GM18505 (cell line): Measurements from ENCODE around the gene CD28.
A peak's percentile ranks its signal among the peaks of the same experiment; 100 is the strongest.

Experiments used
- ATAC-seq: cut with Tn5 transposase; IDR thresholded peaks from one replicate; pipeline ENCODE4 v1.9.1; 2021; ENCODE audit not compliant: unreplicated experiment
- POLR2A ChIP-seq: IDR thresholded peaks from 4 replicates; pipeline ENCODE4 v1.6.1; 2011; ENCODE audit warnings: borderline replicate concordance; ENCODE audit not compliant: insufficient read depth, insufficient read length; ENCODE audit errors: extremely low read depth

Gene CD28

DNA sequence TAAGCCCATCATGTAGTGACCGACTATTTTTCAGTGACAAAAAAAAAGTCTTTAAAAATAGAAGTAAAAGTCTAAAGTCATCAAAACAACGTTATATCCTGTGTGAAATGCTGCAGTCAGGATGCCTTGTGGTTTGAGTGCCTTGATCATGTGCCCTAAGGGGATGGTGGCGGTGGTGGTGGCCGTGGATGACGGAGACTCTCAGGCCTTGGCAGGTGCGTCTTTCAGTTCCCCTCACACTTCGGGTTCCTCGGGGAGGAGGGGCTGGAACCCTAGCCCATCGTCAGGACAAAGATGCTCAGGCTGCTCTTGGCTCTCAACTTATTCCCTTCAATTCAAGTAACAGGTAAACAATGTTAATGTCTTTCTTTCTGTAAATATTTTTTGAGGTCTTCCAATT lies at the start of gene CD28:
Gene CD28 (plus strand): TSS at position 237 of the 400 bp plus-strand sequence. CDS start 58 bp downstream, at position 295.
- TF ChIP-seq POLR2A: peak; percentile 51
- peak; percentile 99 for ATAC-seq

DNA sequence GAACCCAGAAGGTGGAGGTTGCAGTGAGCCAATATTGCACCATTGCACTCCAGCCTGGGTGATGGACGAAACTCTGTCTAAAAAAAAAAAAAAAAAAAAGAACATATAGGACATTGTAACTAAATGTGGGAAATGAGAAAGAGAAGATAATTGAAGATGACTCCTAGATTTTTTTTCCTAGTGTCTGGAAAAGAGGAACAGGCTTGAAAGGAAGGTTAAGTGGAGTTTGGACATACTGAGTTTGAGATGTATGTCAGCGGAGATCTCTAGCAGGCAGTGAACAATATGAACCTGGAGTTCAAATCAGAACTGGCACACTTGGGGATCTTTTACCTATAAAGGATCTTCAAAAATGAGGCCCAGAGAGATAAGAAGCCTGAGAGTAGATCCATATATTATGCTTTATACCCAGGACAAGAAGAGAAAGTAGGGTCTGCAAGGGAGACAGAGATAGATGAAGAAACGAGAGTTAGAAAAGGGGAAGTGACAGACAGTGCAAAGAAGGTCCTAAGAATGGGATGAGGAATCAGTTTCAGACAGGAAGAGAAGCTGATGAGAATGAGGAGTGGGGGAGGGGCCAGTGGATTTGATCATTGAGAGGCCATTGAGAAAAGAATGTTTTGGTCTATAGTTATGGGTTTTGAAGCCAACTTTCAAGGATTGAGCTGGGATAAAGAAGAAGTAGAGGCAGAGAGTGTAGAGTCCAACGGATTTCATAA lies 46.9 kb upstream of the CD28 start:
- TF ChIP-seq POLR2A: no peak
- peak; percentile 80 for ATAC-seq

DNA sequence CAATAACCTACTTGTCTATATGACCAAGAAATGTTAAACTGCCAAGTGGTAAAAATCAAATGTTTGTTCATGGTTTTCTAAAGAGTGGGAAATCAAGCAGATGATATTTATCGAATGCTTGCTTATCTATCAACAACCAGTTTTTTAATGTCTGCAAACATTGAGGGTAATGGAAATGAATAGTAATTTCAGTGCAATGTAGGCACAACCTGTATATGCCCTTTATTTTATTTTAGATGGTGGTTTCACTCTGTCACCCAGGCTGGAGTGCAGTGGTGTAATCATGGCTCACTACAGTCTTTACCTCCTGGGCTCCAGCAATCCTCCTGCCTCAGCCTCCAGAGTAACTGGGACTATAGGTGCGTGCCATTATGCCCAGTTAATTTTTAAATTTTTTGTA lies 46.0 kb upstream of the CD28 start:
- no peak for ATAC-seq
- TF ChIP-seq POLR2A: no peak

DNA sequence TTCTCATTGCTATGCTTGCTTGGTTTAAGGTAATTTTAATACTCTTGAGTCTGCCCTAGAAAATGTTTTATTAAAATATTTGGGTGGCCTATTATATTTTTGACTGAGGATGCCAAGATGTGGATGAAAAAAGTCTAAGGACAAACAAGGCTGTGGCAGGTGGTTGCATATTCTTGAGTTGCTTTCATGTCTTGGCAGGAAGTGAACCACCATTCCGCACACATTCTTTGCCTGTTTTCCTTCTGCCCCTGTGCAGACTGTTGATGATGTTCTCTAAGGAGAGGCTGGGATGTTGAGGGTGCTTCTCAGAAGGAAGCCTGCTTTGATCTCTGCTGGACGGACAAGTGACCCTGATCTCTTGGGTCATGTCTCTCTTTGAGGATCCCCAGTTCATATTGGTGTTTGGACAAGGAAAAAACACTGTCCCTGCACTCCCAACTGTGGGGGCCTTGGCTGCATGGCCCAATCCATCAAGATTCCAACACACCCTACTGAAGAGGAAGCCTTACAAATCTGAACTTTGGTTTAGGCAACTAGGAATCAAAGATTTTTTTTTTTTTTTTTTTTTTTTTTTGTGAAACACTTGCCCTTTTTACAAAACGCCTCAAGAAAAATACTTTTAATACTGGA lies 45.0 kb upstream of the CD28 start:
- no peak for ATAC-seq
- no peak for TF ChIP-seq POLR2A

DNA sequence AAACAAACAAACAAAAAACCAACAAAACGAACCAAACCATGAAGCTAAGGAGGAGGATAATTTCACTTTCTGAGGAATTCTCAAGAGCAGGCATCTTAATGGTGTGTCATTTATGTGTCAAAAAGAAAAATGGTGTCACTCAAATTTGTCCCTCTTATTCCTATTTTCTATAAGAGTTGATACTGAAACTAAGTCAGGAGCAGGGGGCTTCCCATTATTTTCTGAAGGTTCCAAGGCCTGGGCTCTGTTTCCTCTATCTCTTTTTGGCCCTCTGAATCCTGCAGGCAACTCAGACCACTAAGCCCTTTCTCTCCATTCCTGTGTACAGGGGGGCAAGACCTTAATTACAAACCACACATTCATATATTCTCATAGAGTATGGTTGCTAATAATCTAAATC lies 44.0 kb upstream of the CD28 start:
- no peak for TF ChIP-seq POLR2A
- ATAC-seq: no peak

DNA sequence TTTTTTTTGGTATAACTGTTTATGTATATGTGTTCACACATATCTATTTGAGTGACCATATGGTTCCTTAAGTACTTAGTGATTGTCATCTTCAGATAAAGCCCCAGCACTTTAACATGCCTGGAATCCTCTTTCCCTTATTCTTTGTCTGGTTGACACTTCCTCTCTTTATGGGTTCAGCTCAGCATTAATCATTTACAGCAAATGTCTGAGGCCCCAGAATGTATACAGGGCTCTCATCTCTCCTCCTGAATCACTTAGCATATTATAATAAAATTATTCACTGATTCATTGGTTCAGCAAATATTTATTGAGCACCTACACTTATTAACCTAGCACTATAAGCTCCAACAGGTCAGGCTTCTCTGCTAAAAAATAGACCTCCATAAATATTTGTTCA lies 43.5 kb upstream of the CD28 start:
- ATAC-seq: no peak
- no peak for TF ChIP-seq POLR2A

DNA sequence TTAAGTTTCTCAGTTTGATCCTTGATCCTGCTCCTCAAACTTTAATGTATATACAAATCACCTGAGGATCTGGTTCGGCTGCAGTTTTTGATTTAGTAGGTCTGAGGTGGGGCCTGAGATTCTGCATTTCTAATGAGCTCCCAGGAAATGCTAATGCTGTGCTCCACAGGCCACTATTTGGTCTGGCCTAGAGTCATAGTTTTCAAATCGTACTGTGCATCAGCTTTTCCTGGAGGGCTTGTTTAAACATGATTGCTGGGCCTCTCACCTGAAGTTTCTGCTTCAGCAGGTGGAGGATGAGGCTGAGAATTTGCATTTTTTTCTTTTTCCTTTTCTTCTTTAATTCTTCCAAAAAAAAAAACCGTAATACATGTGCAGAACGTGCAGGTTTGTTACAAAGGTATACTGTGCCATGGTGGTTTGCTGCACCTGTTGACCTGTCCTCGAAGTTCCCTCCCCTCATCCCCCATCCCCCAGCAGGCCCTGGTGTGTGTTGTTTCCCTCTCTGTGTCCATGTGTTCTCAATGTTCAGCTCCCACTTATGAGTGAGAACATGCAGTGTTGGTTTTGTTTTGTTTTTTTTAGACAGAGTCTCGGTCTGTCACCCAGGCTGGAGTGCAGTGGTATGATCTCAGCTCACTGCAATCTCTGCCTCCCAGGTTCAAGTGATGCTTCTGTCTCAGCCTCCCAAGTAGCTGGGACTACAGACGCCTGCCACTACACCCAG lies 42.2 kb upstream of the CD28 start:
- no peak for TF ChIP-seq POLR2A
- ATAC-seq: no peak

DNA sequence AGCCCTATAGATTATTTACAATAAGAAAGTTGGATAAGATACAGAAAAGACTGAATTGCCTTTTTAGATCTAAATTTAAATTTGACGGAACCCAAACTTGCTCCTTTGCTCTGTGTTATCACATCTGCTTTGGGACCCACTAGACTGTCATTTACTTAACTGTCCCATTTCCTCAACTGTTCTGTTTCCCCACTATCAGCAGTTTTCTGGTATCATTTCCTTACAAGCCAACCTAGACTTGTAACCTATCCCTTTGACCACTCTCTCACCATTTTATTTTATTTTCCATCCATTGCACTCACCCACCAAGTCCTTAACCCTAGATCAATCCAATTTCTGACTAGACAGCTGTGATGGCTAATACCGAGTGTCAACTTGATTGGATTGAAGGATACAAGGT lies 38.6 kb upstream of the CD28 start:
- no peak for TF ChIP-seq POLR2A
- no peak for ATAC-seq

DNA sequence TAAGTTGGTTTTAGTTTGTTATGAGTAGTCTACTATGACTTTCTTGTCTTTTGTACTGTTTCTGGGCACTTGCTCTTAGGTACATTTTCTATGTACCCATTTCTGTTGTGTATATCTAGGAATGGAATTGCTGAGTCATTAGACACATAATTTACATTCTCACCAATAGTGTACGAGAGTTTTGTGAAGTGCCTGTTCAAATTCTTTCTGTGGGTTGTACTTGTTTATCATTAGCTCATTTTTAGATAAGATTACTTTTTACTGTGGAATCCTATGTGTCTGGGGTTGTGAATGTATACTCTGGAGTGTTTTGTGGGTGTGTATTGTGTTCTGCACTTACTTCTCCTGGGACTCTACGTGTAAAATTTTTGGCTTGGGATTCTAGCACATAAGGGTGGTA lies 36.6 kb upstream of the CD28 start:
- ATAC-seq: no peak
- no peak for TF ChIP-seq POLR2A

DNA sequence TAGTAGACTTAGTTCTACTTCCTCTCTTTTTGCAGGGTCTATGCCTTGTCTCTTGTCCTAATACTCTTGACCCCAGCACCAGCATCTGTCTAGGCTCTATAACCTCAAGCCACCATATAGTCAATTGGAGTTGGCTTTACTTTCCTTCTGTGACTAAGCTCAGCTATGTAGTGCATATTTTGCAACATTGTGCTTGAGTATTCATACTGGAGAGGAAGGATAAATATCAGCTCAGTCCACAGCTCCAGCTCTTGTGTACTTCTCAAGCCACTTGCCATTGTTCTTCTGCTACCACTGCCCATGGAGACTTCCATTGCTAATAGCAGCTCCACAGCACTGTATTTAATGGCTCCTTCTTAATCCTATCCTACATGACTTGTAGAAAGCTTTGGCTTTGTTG lies 35.5 kb upstream of the CD28 start:
- ATAC-seq: no peak
- TF ChIP-seq POLR2A: no peak

DNA sequence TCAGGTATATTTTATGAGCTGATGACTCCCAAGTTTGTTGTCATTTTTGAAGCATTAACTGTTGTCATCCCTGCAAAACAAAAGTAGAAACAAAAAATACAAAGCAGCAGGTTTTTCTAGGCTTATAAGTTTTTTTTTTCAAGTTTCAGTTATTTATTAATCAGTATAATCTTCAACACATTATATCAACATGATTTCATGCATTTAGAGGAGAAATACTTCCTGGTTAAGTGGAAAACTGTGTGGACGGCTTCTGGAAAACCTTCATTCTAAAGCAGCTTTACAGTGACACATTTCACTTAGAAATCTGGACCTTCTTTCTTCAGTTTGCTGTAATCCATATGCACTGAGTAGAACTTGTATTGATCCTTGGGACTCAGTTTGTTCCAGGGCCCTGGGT lies 34.6 kb upstream of the CD28 start:
- no peak for TF ChIP-seq POLR2A
- ATAC-seq: no peak

DNA sequence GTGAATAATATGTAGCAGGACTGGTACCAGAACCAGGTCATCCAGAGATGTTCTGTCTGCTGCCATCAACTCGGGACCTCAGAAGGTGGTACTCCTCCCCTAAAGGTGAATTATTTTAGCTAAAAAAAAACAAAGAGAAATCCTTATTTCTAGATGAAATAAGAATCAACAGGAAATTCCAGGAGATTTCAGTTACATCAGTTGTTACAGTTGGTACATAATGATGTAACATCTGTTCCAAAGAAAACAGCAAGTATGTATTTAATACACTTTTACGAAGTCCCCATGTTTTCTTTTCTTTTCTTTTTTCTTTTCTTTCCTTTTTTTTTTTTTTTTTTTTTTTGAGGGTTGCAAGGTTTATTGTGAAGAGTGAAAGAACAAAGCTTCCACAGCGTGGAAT lies 33.6 kb upstream of the CD28 start:
- TF ChIP-seq POLR2A: no peak
- ATAC-seq: no peak

DNA sequence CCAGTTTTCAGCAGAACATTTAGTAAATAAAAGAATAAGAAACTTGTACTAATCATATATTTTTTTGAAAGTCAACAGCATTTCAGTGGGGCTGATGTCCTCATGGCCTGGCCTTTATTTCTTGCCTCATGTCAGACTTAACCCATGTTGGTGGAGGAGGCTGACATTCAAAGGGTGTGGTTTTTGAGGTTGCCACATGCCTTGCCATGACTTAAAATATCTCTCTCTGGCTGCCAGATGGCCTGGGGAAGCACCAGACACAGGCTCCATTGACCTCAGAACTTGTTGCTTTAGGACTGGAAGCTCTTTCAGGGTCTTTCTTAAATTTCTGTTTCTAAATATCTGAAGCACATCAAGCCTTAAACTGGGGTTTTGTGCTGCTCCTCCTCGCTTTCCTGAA lies 32.5 kb upstream of the CD28 start:
- no peak for TF ChIP-seq POLR2A

DNA sequence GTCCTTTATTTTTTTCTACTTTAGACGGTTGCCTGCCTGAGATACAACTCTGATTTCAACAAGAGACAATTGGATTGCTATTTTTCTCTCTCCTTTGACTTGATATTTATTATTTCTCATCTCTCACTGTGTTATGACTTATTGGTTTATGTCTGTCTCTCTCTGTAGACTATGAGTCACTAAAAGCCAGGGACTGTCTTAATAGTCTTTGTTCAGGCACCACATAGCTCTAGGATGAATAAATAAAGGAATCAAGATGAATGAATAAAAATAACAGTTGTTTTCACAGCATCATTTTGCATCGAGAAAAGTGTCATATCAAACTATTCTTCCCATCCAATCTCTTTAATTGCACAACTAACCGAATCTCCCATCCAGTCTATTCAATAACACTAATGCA lies 31.4 kb upstream of the CD28 start:
- no peak for ATAC-seq
- no peak for TF ChIP-seq POLR2A

More for the DNA sequence above, 32.5 kb upstream of the CD28 start:
- ATAC-seq: peak; percentile 97
